SHP77 (cell line): ENCODE data around the gene COQ5.

Experiments
- DNase-seq, 2 experiments: peaks; one replicate each; lab custom pipeline; 2025; lab: John Stamatoyannopoulos, UW

The COQ5 gene

GRCh38 chr12:120483621-120484020 is 45.3 kb downstream of the COQ5 start:
- DNase-seq = no peak

- no peak for DNase-seq
Observed at GRCh38 chr12:120481022-120481767, 47.8 kb downstream of the COQ5 start.

GRCh38 chr12:120480211-120480610 is 48.7 kb downstream of the COQ5 start:
- no peak for DNase-seq

GRCh38 chr12:120479458-120479857 is 49.5 kb downstream of the COQ5 start:
- no peak for DNase-seq

GRCh38 chr12:120475643-120476042 is 53.3 kb downstream of the COQ5 start:
- no peak for DNase-seq

GRCh38 chr12:120474616-120474960 is 54.4 kb downstream of the COQ5 start:
- no peak for DNase-seq

GRCh38 chr12:120473807-120474615 is 54.9 kb downstream of the COQ5 start:
- DNase-seq = no peak

GRCh38 chr12:120472521-120472920 is 56.4 kb downstream of the COQ5 start:
- DNase-seq = no peak

GRCh38 chr12:120470150-120470784 is 58.7 kb downstream of the COQ5 start:
- peak in 1 of 2 experiments; percentile 69 for DNase-seq

- DNase-seq = peak; percentile 91 to 97
Observed at GRCh38 chr12:120469450-120470149, 59.4 kb downstream of the COQ5 start, which contains the start of gene SRSF9. Gene SRSF9 (minus strand): TSS chr12:120469748. CDS start chr12:120469609, 139 bp downstream.

GRCh38 chr12:120468821-120469449 is 60.0 kb downstream of the COQ5 start:
- DNase-seq = peak in 1 of 2 experiments; percentile 58

GRCh38 chr12:120468325-120468820 is 60.6 kb downstream of the COQ5 start:
- DNase-seq = peak in 1 of 2 experiments; percentile 47

- no peak for DNase-seq
Observed at GRCh38 chr12:120467439-120467838, 61.5 kb downstream of the COQ5 start.

GRCh38 chr12:120466560-120467315 is 62.2 kb downstream of the COQ5 start:
- peak; percentile 32 to 52 for DNase-seq

- DNase-seq = no peak
Observed at GRCh38 chr12:120465756-120466155, 63.2 kb downstream of the COQ5 start.

- no peak for DNase-seq
Observed at GRCh38 chr12:120463712-120464111, 65.2 kb downstream of the COQ5 start.

- DNase-seq = no peak
Observed at GRCh38 chr12:120462099-120462640, 66.8 kb downstream of the COQ5 start.

GRCh38 chr12:120460157-120460556 is 68.8 kb downstream of the COQ5 start:
- no peak for DNase-seq

GRCh38 chr12:120457133-120457532 is 71.8 kb downstream of the COQ5 start:
- DNase-seq = no peak

GRCh38 chr12:120455302-120455701 is 73.7 kb downstream of the COQ5 start:
- no peak for DNase-seq
